Fibroblast of lung (primary cell): ENCODE data around the gene ENTHD1.

Source experiments
- CTCF ChIP-seq, 2 donors: IDR thresholded peaks in 1 of 2; conservative IDR thresholded peaks in 1 of 2; 1 replicate in 1 of 2; 2 replicates in 1 of 2; pipeline ENCODE4 v1.5.1; 2011 to 2012; ENCODE audit warnings: low read length in 2 of 2, control low read depth in 1 of 2, inconsistent platforms in 1 of 2, low read depth in 1 of 2, mild to moderate bottlenecking in 1 of 2
- EZH2 ChIP-seq: IDR thresholded peaks from 2 replicates; pipeline ENCODE4 v1.5.1; 2012; ENCODE audit warnings: low read length, control low read depth, mild to moderate bottlenecking; ENCODE audit errors: missing control alignments

DNA sequence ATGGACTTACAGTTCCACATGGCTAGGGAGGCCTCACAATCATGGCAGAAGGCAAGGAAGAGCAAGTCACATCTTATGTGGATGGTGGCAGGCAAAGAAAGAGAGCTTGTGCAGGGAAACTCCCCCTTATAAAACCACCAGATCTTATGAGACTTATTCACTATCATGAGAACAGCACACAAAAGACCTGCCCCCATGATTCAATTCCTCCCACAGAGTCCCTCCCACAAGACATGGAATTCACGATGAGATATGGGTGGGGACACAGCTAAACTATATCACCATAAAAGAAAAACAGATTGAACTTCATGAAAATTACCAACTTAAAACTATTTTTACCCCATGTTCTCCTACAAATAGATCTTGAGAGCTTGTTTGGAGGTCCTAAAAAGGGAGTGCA, 19.6 kb downstream of the ENTHD1 start:
- TF ChIP-seq CTCF (conservative IDR thresholded peaks at IDR 0.05 in 1 of 2, IDR thresholded peaks at IDR 0.05 in 1 of 2; ENCODE audit: low read depth in 1 of 2, low read length in 2 of 2): no peak
- no peak for TF ChIP-seq EZH2
